Naive B cell (primary cell): ENCODE data around the gene IL36B. TPM values are rescaled to one million over a fixed set of nuclear protein-coding genes. Genes with fewer than 3 reads are reported as not detected.
A peak's percentile ranks its signal among the peaks of the same experiment; 100 is the strongest.

Experiments
- ATAC-seq, 2 donors: fragments of 150-1000 bp; cut with Tn5 transposase; 2 replicates each; pipeline ENCODE4 v1.10.0; 2021; ENCODE audit warnings: low read depth in 2 of 2, mild to moderate bottlenecking in 2 of 2, moderate library complexity in 2 of 2
- DNase-seq: peaks from one replicate; pipeline ENCODE4 v3.0.0; 2022
- H3K27ac Mint-ChIP-seq, 6 donors: one replicate each; pipeline ENCODE4 v1.8.0; 2020 to 2022; ENCODE audit warnings: mild to moderate bottlenecking in 6 of 6, mixed read lengths in 6 of 6, moderate library complexity in 5 of 6, inconsistent platforms in 2 of 6
- H3K27me3 Mint-ChIP-seq, 3 donors: one replicate each; pipeline ENCODE4 v1.8.0; 2021 to 2022; ENCODE audit warnings: mixed read lengths in 3 of 3, mild to moderate bottlenecking in 1 of 3
- H3K36me3 Mint-ChIP-seq, 2 donors: one replicate each; pipeline ENCODE4 v1.8.0; 2020 to 2022; ENCODE audit warnings: mixed read lengths in 2 of 2, inconsistent platforms in 1 of 2, mild to moderate bottlenecking in 1 of 2
- H3K4me1 Mint-ChIP-seq, 3 donors: one replicate each; pipeline ENCODE4 v1.8.0; 2020 to 2022; ENCODE audit warnings: mixed read lengths in 3 of 3, inconsistent platforms in 1 of 3, mild to moderate bottlenecking in 1 of 3, moderate library complexity in 1 of 3
- H3K4me3 Mint-ChIP-seq, 8 donors: one replicate each; pipeline ENCODE4 v1.8.0; 2020 to 2022; ENCODE audit warnings: mild to moderate bottlenecking in 8 of 8, mixed read lengths in 8 of 8, moderate library complexity in 8 of 8, inconsistent platforms in 2 of 8
- H3K9me3 Mint-ChIP-seq, 7 donors: one replicate each; pipeline ENCODE4 v1.8.0; 2020 to 2022; ENCODE audit warnings: mixed read lengths in 7 of 7, mild to moderate bottlenecking in 5 of 7, inconsistent platforms in 2 of 7, moderate library complexity in 1 of 7
- polyA plus RNA-seq, 6 donors: library from polyadenylated mRNA; unstranded; fragments of 300-500 nt; fragmentation: Illumina TruSeq; gene quantifications; one replicate each; pipeline ENCODE4 v1.2.3, GENCODE V29; 2021; ENCODE audit warnings: low read depth in 6 of 6

Gene IL36B
- polyA plus RNA-seq, 6 donors from 2014 or later = not detected

DNA sequence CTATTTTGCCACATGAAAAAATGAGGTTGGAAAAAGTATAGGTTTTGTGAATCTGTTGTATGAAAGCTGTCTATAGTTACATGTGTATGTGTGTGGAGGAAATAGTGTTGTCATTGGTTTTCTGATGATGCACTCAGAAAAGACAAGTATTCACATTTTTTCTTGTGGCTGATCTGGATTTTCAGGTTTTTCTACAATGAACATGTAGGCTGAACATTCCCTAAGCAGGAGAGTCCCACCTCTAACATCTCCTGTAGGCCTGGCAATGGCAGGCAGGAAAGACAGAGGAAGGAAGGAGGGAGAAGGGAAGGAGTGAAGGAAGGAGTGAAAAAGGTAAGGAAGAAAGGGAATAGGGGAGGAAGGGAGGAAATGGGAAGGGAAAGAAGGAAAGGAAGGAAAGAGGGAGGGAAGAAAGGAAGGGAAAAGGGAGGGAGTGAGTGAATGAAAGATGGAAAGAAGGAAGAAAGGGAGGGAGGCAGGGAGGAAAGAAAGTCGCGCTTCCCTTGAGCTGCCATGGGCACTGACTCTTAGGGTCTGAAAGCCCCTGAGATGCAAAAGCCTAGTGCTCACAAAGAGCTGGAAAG lies 5.8 kb upstream of the IL36B start:
- ATAC-seq = no peak
- Mint-ChIP-seq H3K36me3 (peaks cover 18 to 20% of the 10 kb centered on the region in 2 donors), H3K4me3 (no peak overlapping the region), H3K9me3 (peaks cover 16 to 29% (median 27%) of the 10 kb centered on the region in 7 donors), H3K27me3 (peaks cover 17 to 59% (median 20%) of the 10 kb centered on the region in 3 donors), H3K27ac (peak overlapping the region in 1 of 6 donors; percentile 1), H3K4me1 (no peaks in the 10 kb centered on the region)
- DNase-seq = no peak

- Mint-ChIP-seq H3K4me1 (no peaks in the 10 kb centered on the region), H3K27me3 (peaks cover 29 to 59% (median 29%) of the 10 kb centered on the region in 3 donors), H3K27ac (no peak overlapping the region), H3K4me3 (no peak overlapping the region), H3K36me3 (peaks cover 18 to 20% of the 10 kb centered on the region in 2 donors), H3K9me3 (peaks cover 16 to 33% (median 27%) of the 10 kb centered on the region in 7 donors)
- no peak for ATAC-seq
- DNase-seq = no peak
Measured at GRCh38 chr2:113057117-113057516, 4.5 kb upstream of the IL36B start.

- DNase-seq = no peak
- peaks cover 18 to 20% of the 10 kb centered on the region in 2 donors for H3K36me3 Mint-ChIP-seq
Measured at GRCh38 chr2:113056521-113056920, 3.9 kb upstream of the IL36B start.

DNA sequence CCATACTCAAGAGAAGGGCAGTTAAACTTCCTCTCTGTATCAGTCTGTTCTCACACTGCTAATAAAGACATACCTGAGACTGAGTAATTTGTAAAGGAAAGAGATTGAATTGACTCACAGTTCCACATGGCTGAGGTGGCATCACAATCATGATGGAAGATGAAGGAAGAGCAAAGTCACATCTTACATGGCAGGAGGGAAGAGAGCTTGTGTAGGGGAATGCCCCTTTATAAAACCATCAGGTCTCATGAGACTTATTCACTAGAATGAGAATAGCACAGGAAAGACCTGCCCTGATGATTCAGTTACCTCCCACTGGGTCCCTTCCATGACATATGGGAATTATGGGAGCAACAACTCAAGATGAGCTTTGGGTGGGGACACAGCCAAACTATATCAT lies 1.4 kb upstream of the IL36B start:
- no peak for ATAC-seq
- Mint-ChIP-seq H3K36me3 (peaks cover 18 to 32% of the 10 kb centered on the region in 2 donors), H3K9me3 (peaks cover 20 to 33% (median 29%) of the 10 kb centered on the region in 7 donors), H3K4me3 (no peak overlapping the region), H3K4me1 (no peaks in the 10 kb centered on the region), H3K27me3 (peaks cover 27 to 56% (median 29%) of the 10 kb centered on the region in 3 donors), H3K27ac (no peak overlapping the region)
- no peak for DNase-seq

More at GRCh38 chr2:113056521-113056920, 3.9 kb upstream of the IL36B start:
- no peak for ATAC-seq
- H3K9me3 Mint-ChIP-seq = peaks cover 16 to 33% (median 27%) of the 10 kb centered on the region in 7 donors
- no peak overlapping the region for H3K27ac Mint-ChIP-seq
- no peaks in the 10 kb centered on the region for H3K4me1 Mint-ChIP-seq
- H3K4me3 Mint-ChIP-seq = no peak overlapping the region
- H3K27me3 Mint-ChIP-seq = peaks cover 31 to 63% (median 32%) of the 10 kb centered on the region in 3 donors

GRCh38 chr2:113053666-113054065 lies 999 bp upstream of the IL36B start:
- H3K4me1 Mint-ChIP-seq = no peaks in the 10 kb centered on the region
- H3K27me3 Mint-ChIP-seq = peaks cover 26 to 55% (median 28%) of the 10 kb centered on the region in 3 donors
- no peak for DNase-seq
- no peak overlapping the region for H3K27ac Mint-ChIP-seq
- peaks cover 20 to 33% (median 29%) of the 10 kb centered on the region in 7 donors for H3K9me3 Mint-ChIP-seq
- no peak overlapping the region for H3K4me3 Mint-ChIP-seq
- ATAC-seq = no peak
- peaks cover 18 to 32% of the 10 kb centered on the region in 2 donors for H3K36me3 Mint-ChIP-seq

DNA sequence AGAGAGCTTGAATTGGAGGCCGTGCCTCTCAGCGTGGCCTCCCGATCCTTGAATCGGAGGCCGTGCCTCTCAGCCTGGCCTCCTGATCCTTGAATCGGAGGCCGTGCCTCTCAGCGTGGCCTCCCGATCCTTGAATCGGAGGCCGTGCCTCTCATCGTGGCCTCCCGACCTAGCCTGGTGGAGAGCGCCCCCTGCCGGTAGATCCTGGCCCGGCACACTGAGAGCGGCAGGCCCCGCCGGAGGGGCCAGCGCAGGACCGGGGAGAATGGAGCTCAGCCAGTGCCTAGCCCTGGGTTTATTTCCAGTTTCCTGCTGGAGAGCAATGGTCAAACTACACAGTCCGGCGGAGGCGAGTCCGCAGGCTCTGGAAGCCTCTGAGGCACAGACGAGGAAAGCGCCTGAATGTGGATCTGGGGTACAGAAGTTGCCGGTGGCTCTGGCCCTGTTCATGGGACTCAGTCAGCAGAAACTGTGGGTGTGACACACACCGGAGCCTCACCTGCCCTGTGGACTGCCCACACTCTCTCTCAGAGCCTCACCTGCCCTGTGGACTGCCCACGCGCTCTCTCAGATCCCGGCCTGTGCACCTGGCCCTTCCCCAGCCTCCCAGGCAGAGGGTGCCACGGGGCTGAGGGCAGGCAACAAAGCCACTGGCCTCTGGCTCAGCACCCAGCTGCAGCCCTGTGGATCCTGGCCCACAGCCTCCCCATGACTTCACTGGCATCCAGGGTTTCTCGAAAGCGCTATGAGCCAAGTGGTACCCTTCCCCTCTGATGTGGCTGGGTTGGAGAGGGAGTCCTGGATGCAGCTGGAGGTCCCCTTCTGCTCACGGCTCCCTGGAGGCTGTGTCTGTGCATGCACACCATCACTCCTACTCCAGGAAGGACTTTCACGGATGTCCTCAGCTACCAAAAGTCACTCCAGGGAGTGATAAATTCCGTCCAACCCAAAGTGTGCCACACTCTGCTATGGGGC lies 1.5 kb downstream of the IL36B start:
- Mint-ChIP-seq H3K9me3 (peaks cover 17 to 31% (median 26%) of the 10 kb centered on the region in 7 donors), H3K36me3 (peaks cover 18 to 32% of the 10 kb centered on the region in 2 donors), H3K27me3 (peaks cover 25 to 58% (median 30%) of the 10 kb centered on the region in 3 donors), H3K4me1 (no peaks in the 10 kb centered on the region), H3K27ac (no peak overlapping the region), H3K4me3 (no peak overlapping the region)
- DNase-seq (no peak), ATAC-seq (no peak)

DNA sequence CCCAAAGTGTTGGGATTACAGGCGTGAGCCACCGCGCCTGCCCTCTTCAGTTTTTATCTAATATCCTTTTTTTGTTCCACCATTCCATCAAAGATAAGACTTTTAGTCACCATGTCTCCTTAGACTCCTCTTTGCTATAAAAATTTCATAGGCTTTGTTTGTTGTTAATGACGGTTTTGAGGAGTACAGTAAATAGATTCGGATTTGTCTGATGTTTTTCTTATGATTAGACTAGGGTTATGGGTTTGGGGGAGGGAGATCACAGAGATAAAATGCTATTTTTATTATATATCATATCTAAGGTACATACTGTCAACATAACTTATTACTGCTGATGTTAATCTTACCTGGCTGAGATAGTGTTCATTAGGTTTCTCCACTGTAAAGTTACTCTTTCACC lies 6.2 kb downstream of the IL36B start:
- no peak overlapping the region for H3K27ac Mint-ChIP-seq
- H3K36me3 Mint-ChIP-seq = peaks cover 0 to 11% of the 10 kb centered on the region in 2 donors
- H3K4me3 Mint-ChIP-seq = no peak overlapping the region
- ATAC-seq (no peak), DNase-seq (no peak)
- peaks cover 0 to 13% (median 5%) of the 10 kb centered on the region in 7 donors for H3K9me3 Mint-ChIP-seq
- H3K4me1 Mint-ChIP-seq = no peaks in the 10 kb centered on the region
- H3K27me3 Mint-ChIP-seq = peaks cover 7 to 23% (median 12%) of the 10 kb centered on the region in 3 donors

GRCh38 chr2:113041871-113042270 lies 10.8 kb downstream of the IL36B start:
- H3K27ac Mint-ChIP-seq = no peak overlapping the region
- H3K27me3 Mint-ChIP-seq = peaks cover 17 to 29% (median 23%) of the 10 kb centered on the region in 3 donors
- no peak overlapping the region for H3K4me3 Mint-ChIP-seq
- no peaks in the 10 kb centered on the region for H3K36me3 Mint-ChIP-seq
- no peaks in the 10 kb centered on the region for H3K4me1 Mint-ChIP-seq
- H3K9me3 Mint-ChIP-seq = peaks cover 0 to 10% (median 5%) of the 10 kb centered on the region in 7 donors
- no peak for ATAC-seq
- no peak for DNase-seq

GRCh38 chr2:113039719-113040118 lies 12.9 kb downstream of the IL36B start:
- no peaks in the 10 kb centered on the region for H3K4me1 Mint-ChIP-seq
- no peak overlapping the region for H3K4me3 Mint-ChIP-seq
- DNase-seq (no peak), ATAC-seq (no peak)
- H3K36me3 Mint-ChIP-seq = no peaks in the 10 kb centered on the region
- H3K27me3 Mint-ChIP-seq = peaks cover 24 to 31% (median 31%) of the 10 kb centered on the region in 3 donors
- peaks cover 0 to 9% (median 4%) of the 10 kb centered on the region in 7 donors for H3K9me3 Mint-ChIP-seq
- H3K27ac Mint-ChIP-seq = no peak overlapping the region

DNA sequence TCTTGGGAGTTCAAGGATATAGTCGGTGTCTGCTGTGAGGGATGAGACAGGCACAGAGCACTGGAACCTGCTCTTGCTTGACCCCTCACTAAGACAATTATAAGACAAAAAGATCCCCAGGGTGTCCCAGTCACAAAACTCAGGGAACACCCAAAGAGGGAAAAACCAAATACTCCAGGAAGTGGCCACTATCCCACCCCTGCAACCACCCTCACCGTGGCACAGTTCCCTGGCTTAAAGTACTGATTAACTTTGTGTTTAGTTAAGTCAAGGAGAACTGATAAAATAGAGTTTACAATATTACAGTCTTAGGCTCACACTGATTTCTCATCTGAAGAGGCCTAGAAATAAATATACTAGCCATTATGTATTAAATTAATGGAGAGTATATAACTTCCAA lies 13.5 kb downstream of the IL36B start:
- no peak overlapping the region for H3K27ac Mint-ChIP-seq
- no peaks in the 10 kb centered on the region for H3K36me3 Mint-ChIP-seq
- H3K4me3 Mint-ChIP-seq = no peak overlapping the region
- peaks cover 0 to 9% (median 4%) of the 10 kb centered on the region in 7 donors for H3K9me3 Mint-ChIP-seq
- no peaks in the 10 kb centered on the region for H3K4me1 Mint-ChIP-seq
- ATAC-seq (no peak), DNase-seq (no peak)
- H3K27me3 Mint-ChIP-seq = peaks cover 26 to 36% (median 33%) of the 10 kb centered on the region in 3 donors

DNA sequence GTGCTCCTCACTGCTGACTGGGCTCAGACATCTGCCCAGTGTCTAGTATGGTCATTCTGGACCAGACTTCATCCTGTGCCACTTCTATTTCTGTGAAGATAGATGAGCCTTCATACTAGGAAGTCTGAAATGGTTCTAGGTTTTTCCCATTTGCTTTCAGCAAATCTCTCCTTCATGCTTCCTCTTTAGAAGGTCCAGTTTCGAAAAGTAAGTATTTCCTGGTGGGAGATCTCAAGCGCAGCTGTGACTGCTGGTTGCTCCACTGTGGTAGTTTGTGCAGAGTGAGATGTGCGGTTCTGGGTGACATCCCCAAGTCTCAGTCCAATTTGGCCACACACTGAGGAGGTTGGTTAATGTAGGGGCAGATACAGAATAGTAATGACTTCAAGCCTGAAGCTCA lies 14.4 kb downstream of the IL36B start:
- Mint-ChIP-seq H3K36me3 (no peaks in the 10 kb centered on the region), H3K4me3 (no peak overlapping the region), H3K27me3 (peaks cover 32 to 41% (median 36%) of the 10 kb centered on the region in 3 donors), H3K9me3 (peaks cover 0 to 9% (median 4%) of the 10 kb centered on the region in 7 donors), H3K4me1 (no peaks in the 10 kb centered on the region), H3K27ac (no peak overlapping the region)
- DNase-seq (no peak), ATAC-seq (no peak)

DNA sequence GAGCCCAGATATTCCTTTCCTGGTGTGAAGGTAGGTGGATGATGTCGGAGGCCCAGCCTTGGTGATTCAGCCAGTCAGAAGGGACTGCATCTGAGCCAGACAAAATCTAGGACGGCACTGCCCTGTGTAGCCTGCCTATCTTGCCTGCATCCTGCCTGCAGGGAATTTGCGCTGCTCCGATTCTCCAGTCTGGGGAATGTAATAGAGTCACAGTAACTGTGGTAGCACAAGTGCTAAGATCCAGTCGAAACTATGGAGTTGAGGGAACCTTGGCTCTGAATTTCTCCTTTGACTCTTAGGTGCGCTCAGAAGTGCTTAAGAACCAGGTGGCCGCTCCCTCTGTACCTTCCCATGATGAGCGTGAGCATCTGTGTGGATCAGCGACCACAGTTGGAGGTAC lies 15.9 kb downstream of the IL36B start:
- Mint-ChIP-seq H3K4me3 (no peak overlapping the region), H3K4me1 (no peaks in the 10 kb centered on the region), H3K36me3 (no peaks in the 10 kb centered on the region), H3K9me3 (no peaks in the 10 kb centered on the region), H3K27ac (peak overlapping the region in 1 of 6 donors; percentile 18), H3K27me3 (peaks cover 34 to 41% (median 36%) of the 10 kb centered on the region in 3 donors)
- DNase-seq (no peak), ATAC-seq (no peak)

DNA sequence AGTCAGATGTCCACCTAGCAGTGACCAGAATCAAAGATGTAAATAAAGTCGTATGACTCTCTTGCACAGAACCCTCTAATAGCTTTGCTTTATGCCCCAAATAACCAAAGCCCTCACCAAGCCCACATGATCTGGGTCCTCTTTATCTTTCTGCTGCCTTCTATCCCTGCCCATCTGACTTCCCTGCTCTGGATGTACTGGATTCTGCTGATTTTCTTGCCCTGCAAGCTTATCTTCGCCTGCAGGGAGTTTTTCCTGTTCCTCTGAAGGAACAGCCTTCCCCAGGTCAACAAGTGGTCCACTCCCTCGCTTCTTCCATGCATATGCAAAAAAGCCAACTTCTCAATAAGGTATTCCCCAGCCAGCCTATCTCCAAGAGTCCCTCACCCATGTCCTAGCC lies 18.7 kb downstream of the IL36B start:
- H3K4me1 Mint-ChIP-seq = no peaks in the 10 kb centered on the region
- H3K27me3 Mint-ChIP-seq = peaks cover 42 to 58% (median 46%) of the 10 kb centered on the region in 3 donors
- ATAC-seq = no peak
- H3K4me3 Mint-ChIP-seq = no peak overlapping the region
- no peaks in the 10 kb centered on the region for H3K9me3 Mint-ChIP-seq
- DNase-seq = no peak
- no peaks in the 10 kb centered on the region for H3K36me3 Mint-ChIP-seq
- H3K27ac Mint-ChIP-seq = no peak overlapping the region
